ENCODE results near the gene TSPAN31.

The TSPAN31 gene

DNA sequence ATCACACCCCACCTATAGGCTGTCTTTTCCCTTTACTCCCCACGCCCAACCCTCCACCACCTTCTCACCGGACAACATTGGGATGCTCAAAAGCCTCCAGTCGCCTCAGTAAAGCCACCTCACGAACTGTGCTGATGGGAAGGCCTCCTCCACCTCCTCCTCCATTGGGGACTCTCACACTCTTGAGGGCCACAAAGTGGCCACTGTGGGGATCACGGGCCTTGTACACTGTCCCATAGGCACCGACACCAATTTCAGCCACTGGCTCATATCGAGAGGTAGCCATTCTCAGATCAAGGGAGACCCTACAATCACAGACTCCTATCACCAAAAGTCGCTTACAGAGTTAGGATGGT lies 6.6 kb downstream of the TSPAN31 start:
- no peak; the same call in 2 of the 3 replicates for ATAC-seq
- TF ChIP-seq ESRRG (CRISPR knock-in tag; IDR thresholded peaks at IDR 0.05) (no peak), BACH2 (CRISPR knock-in tag; IDR thresholded peaks at IDR 0.05; ENCODE audit: borderline replicate concordance) (no peak), ZC3H10 (CRISPR knock-in tag; IDR thresholded peaks at IDR 0.05) (no peak)
- TF ChIP-seq, protein P1, sequence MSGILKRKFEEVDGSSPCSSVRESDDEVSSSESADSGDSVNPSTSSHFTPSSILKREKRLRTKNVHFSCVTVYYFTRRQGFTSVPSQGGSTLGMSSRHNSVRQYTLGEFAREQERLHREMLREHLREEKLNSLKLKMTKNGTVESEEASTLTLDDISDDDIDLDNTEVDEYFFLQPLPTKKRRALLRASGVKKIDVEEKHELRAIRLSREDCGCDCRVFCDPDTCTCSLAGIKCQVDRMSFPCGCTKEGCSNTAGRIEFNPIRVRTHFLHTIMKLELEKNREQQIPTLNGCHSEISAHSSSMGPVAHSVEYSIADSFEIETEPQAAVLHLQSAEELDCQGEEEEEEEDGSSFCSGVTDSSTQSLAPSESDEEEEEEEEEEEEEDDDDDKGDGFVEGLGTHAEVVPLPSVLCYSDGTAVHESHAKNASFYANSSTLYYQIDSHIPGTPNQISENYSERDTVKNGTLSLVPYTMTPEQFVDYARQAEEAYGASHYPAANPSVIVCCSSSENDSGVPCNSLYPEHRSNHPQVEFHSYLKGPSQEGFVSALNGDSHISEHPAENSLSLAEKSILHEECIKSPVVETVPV (CRISPR knock-in tag; IDR thresholded peaks at IDR 0.05): no peak

DNA sequence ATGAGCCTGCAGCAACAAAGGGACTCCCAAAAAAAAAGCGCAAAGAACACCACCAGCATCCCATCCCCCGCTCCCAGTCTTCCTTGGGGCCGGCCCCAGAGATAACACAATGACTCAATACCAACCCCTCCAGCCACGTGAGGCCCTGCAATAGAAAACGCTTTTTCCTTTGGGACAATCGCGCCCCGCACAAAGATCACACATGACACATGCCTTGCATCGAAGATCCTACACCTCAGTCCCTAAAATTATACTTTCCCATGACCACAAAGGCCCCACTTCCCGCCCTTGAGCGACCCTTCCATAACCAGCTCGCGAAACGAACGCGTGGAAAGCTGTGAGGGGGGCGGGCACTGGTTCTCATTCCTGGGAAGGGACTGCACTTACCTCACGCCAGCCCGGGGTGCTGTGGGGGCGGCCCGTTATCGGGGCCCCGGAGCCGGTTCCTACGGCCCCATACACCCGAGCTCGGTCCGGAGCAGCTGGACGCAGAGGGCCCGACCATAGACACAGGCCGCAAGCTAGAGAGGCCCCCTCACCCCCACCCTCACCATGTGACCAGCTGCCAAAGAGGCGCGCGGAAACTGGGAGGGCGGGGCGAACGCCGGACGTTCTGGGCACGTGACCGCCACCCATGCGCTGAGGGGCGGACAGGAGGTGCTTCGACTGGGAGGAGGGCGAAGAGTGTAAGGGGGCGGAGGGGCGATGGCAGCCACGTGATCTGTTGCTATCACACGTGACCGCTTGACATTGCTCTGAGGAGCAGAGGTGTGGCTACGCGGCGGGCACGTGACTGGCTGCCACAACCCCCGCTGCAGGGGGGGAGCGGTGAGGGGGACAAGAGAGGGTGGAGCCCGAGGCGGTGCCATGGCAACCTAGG lies 7.2 kb downstream of the TSPAN31 start, which contains the start of gene CDK4:
CDK4 (minus strand) TSS at position 523 of the 880 bp plus-strand sequence. CDS start 593 bp downstream, outside the sequence.
- TF ChIP-seq RARB (CRISPR knock-in tag; IDR thresholded peaks at IDR 0.05) (no peak), ZFP3 (CRISPR knock-in tag; IDR thresholded peaks at IDR 0.05) (peak; percentile 6; the same call in 1 of the 2 replicates), ZNF8 (CRISPR knock-in tag; IDR thresholded peaks at IDR 0.05) (no peak), ZNF565 (CRISPR knock-in tag; conservative IDR thresholded peaks at IDR 0.05; ENCODE audit: low read depth) (no peak), BACH2 (CRISPR knock-in tag; IDR thresholded peaks at IDR 0.05; ENCODE audit: borderline replicate concordance) (no peak), ISL1 (CRISPR knock-in tag; IDR thresholded peaks at IDR 0.05) (no peak), CSDC2 (CRISPR knock-in tag; IDR thresholded peaks at IDR 0.05) (peak; percentile 61; the same call in 1 of the 2 replicates), ZNF70 (CRISPR knock-in tag; IDR thresholded peaks at IDR 0.05) (no peak), OSR1 (CRISPR knock-in tag; IDR thresholded peaks at IDR 0.05) (no peak), ARNTL (CRISPR knock-in tag; IDR thresholded peaks at IDR 0.05; ENCODE audit: borderline replicate concordance, low read depth) (peak; percentile 96), TCF4 (CRISPR knock-in tag; IDR thresholded peaks at IDR 0.05; ENCODE audit: borderline replicate concordance) (no peak), ESRRG (CRISPR knock-in tag; IDR thresholded peaks at IDR 0.05) (no peak), GLIS3 (CRISPR knock-in tag; IDR thresholded peaks at IDR 0.05) (no peak), PPARA (CRISPR knock-in tag; IDR thresholded peaks at IDR 0.05; ENCODE audit: borderline replicate concordance) (no peak), ZC3H10 (CRISPR knock-in tag; IDR thresholded peaks at IDR 0.05) (no peak), TOX (CRISPR knock-in tag; IDR thresholded peaks at IDR 0.05; ENCODE audit: borderline replicate concordance) (no peak)
- TF ChIP-seq, protein P2, sequence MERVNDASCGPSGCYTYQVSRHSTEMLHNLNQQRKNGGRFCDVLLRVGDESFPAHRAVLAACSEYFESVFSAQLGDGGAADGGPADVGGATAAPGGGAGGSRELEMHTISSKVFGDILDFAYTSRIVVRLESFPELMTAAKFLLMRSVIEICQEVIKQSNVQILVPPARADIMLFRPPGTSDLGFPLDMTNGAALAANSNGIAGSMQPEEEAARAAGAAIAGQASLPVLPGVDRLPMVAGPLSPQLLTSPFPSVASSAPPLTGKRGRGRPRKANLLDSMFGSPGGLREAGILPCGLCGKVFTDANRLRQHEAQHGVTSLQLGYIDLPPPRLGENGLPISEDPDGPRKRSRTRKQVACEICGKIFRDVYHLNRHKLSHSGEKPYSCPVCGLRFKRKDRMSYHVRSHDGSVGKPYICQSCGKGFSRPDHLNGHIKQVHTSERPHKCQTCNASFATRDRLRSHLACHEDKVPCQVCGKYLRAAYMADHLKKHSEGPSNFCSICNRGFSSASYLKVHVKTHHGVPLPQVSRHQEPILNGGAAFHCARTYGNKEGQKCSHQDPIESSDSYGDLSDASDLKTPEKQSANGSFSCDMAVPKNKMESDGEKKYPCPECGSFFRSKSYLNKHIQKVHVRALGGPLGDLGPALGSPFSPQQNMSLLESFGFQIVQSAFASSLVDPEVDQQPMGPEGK (CRISPR knock-in tag; IDR thresholded peaks at IDR 0.05; ENCODE audit: borderline replicate concordance): peak; percentile 68
- TF ChIP-seq, protein P3, sequence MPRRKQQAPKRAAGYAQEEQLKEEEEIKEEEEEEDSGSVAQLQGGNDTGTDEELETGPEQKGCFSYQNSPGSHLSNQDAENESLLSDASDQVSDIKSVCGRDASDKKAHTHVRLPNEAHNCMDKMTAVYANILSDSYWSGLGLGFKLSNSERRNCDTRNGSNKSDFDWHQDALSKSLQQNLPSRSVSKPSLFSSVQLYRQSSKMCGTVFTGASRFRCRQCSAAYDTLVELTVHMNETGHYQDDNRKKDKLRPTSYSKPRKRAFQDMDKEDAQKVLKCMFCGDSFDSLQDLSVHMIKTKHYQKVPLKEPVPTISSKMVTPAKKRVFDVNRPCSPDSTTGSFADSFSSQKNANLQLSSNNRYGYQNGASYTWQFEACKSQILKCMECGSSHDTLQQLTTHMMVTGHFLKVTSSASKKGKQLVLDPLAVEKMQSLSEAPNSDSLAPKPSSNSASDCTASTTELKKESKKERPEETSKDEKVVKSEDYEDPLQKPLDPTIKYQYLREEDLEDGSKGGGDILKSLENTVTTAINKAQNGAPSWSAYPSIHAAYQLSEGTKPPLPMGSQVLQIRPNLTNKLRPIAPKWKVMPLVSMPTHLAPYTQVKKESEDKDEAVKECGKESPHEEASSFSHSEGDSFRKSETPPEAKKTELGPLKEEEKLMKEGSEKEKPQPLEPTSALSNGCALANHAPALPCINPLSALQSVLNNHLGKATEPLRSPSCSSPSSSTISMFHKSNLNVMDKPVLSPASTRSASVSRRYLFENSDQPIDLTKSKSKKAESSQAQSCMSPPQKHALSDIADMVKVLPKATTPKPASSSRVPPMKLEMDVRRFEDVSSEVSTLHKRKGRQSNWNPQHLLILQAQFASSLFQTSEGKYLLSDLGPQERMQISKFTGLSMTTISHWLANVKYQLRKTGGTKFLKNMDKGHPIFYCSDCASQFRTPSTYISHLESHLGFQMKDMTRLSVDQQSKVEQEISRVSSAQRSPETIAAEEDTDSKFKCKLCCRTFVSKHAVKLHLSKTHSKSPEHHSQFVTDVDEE (CRISPR knock-in tag; IDR thresholded peaks at IDR 0.05): no peak
- TF ChIP-seq, protein P4, sequence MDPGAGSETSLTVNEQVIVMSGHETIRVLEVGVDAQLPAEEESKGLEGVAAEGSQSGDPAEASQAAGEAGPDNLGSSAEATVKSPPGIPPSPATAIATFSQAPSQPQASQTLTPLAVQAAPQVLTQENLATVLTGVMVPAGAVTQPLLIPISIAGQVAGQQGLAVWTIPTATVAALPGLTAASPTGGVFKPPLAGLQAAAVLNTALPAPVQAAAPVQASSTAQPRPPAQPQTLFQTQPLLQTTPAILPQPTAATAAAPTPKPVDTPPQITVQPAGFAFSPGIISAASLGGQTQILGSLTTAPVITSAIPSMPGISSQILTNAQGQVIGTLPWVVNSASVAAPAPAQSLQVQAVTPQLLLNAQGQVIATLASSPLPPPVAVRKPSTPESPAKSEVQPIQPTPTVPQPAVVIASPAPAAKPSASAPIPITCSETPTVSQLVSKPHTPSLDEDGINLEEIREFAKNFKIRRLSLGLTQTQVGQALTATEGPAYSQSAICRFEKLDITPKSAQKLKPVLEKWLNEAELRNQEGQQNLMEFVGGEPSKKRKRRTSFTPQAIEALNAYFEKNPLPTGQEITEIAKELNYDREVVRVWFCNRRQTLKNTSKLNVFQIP (CRISPR knock-in tag; IDR thresholded peaks at IDR 0.05; ENCODE audit: borderline replicate concordance, low read depth): no peak
- TF ChIP-seq, protein P5, sequence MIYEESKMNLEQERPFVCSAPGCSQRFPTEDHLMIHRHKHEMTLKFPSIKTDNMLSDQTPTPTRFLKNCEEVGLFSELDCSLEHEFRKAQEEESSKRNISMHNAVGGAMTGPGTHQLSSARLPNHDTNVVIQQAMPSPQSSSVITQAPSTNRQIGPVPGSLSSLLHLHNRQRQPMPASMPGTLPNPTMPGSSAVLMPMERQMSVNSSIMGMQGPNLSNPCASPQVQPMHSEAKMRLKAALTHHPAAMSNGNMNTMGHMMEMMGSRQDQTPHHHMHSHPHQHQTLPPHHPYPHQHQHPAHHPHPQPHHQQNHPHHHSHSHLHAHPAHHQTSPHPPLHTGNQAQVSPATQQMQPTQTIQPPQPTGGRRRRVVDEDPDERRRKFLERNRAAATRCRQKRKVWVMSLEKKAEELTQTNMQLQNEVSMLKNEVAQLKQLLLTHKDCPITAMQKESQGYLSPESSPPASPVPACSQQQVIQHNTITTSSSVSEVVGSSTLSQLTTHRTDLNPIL (CRISPR knock-in tag; IDR thresholded peaks at IDR 0.05; ENCODE audit: low read depth): no peak
- peak; percentile 86 for ATAC-seq

Measured in SK-N-SH treated with all-trans-retinoic acid at 6 μM for 48 hours (cell line).